Psoas muscle (tissue), 8 donors: ENCODE measurements around the gene RSPO1. TPM values are rescaled to one million over a fixed set of nuclear protein-coding genes. Genes with fewer than 3 reads are reported as not detected.

Experiments used
- ATAC-seq, 4 donors: fragments of 200-7000 bp; cut with Tn5 transposase; one replicate each; pipeline ENCODE4 v1.9.1; 2020; ENCODE audit warnings: moderate library complexity in 3 of 4, mild to moderate bottlenecking in 2 of 4
- DNase-seq, 2 donors: peaks; one replicate each; pipeline ENCODE4 v3.0.0-alpha.2; 2020
- H3K27ac ChIP-seq: fragments of 200-600 bp; one replicate; pipeline ENCODE4 v1.8.0; 2022
- H3K27me3 ChIP-seq, 3 donors: fragments of 200-600 bp in 1 of 3; one replicate each; pipeline versions ENCODE4 v1.6.1 to v1.8.0; 2013 to 2022; ENCODE audit warnings: low read length in 2 of 3, mild to moderate bottlenecking in 2 of 3, moderate library complexity in 1 of 3; ENCODE audit not compliant: insufficient read depth in 3 of 3
- H3K36me3 ChIP-seq, 2 donors: fragments of 200-600 bp in 1 of 2; one replicate each; pipeline versions ENCODE4 v1.6.1 to v1.8.0; 2013 to 2022; ENCODE audit warnings: low read depth in 1 of 2, mild to moderate bottlenecking in 1 of 2, moderate library complexity in 1 of 2; ENCODE audit not compliant: insufficient read depth in 1 of 2
- H3K4me1 ChIP-seq: fragments of 200-600 bp; one replicate; pipeline ENCODE4 v1.8.0; 2022
- H3K4me3 ChIP-seq: fragments of 200-600 bp; one replicate; pipeline ENCODE4 v1.8.0; 2022; ENCODE audit warnings: mild to moderate bottlenecking
- H3K9me3 ChIP-seq: fragments of 200-600 bp; one replicate; pipeline ENCODE4 v1.8.0; 2022
- CTCF ChIP-seq: fragments of 200-600 bp; IDR thresholded peaks from one replicate; pipeline ENCODE4 v1.8.0; 2022; ENCODE audit warnings: antibody characterized with exemption
- WGBS, 3 donors: extraction: QIAGEN DNeasy Blood & Tissue Kit; methylation state at CpG; one replicate each; pipeline versions ENCODE4 v1.1.6 to v1.1.7; 2013; 5-methylcytosine and 5-hydroxymethylcytosine counted together
- intact Hi-C, 2 donors: fragments of 100-400 bp; cut with DNase I; formaldehyde crosslinking; loops; one replicate each; pipeline versions ENCODE4 v1.11.0 to v1.14.2; 2022
- polyA plus RNA-seq, 3 donors: library from polyadenylated mRNA; stranded (reverse); fragments of 200-250 nt; gene quantifications; one replicate each; pipeline ENCODE4 v1.2.3, GENCODE V29; 2013
- total RNA-seq, 4 donors: library from RNA; stranded (reverse); fragmentation: NEBNext Ultra II Directional in 2 of 4; extraction: Animal tissue kit (Norgen Biotek cat#: 25700) in 2 of 4; gene quantifications; one replicate each; pipeline versions ENCODE4 v1.2.1 to v1.2.4, GENCODE V29; 2021 to 2023
- donor health status: healthy with polysubstance abuse.
- donor health status: DM: no; HTN: no; CAD: no; lungs with moderate emphysema.
- donor health status: Bipolar disorder and iron deficiency.
- donor health status: healthy.
- donor health status: DM: yes; HTN: yes; CAD: no.
- donor health status: DM: no; HTN: no; CAD: no.
- donor health status: DM: no; HTN: no; CAD: no.
- donor health status: DM: yes; HTN: yes; CAD: no.

The RSPO1 gene
- total and polyA plus RNA-seq, 7 donors = 0.01 TPM; not detected in 6

DNA sequence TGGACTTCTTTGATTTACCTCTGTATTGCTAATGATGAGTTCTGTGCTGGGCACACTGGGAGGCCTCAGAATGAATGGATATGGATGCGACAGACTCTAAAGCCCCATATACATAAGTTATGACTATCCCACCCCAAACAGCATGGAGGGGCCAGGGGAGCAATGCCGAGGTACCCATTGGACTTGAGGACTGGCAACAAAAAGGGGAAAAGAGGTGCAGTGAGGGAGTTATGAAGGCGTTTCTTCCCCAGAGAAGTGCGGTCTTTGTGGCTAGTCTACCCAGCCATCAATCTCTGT is 42.4 kb upstream of the RSPO1 start:
- peaks cover 0 to 5% (median 0%) of the 10 kb centered on the region in 3 donors for H3K27me3 ChIP-seq
- no peak for TF ChIP-seq CTCF
- ATAC-seq = no peak
- intact Hi-C loops = no loop called here
- H3K27ac ChIP-seq = no peak overlapping the region
- peaks cover 0 to 19% of the 10 kb centered on the region in 2 donors for H3K36me3 ChIP-seq
- 62 to 68% (median 64%) methylated on average over 4 of the region's 4 CpGs for WGBS, 3 donors
- H3K4me1 ChIP-seq = peaks cover 1% of the 10 kb centered on the region
- H3K4me3 ChIP-seq = no peak overlapping the region
- DNase-seq = no peak
- no peaks in the 10 kb centered on the region for H3K9me3 ChIP-seq

- peaks cover 0 to 14% of the 10 kb centered on the region in 2 donors for H3K36me3 ChIP-seq
- no peak for ATAC-seq
- intact Hi-C loops = no loop called here
These were observed 41.8 kb upstream of the RSPO1 start for GRCh38 chr1:37676281-37677142.

GRCh38 chr1:37673920-37674319 is 39.2 kb upstream of the RSPO1 start:
- H3K4me1 ChIP-seq = no peaks in the 10 kb centered on the region
- H3K4me3 ChIP-seq = no peak overlapping the region
- no peak overlapping the region for H3K27ac ChIP-seq
- H3K36me3 ChIP-seq = no peaks in the 10 kb centered on the region
- WGBS, 3 donors = 44 to 59% (median 45%) methylated on average over 9 to 10 of the region's 10 CpGs
- intact Hi-C loops = no loop called here
- no peak for TF ChIP-seq CTCF
- no peaks in the 10 kb centered on the region for H3K9me3 ChIP-seq
- no peak for ATAC-seq
- no peak for DNase-seq
- H3K27me3 ChIP-seq = peaks cover 0 to 31% (median 4%) of the 10 kb centered on the region in 3 donors

More at GRCh38 chr1:37676281-37677142, 41.8 kb upstream of the RSPO1 start:
- Histone ChIP-seq H3K27me3 (peaks cover 0 to 11% (median 0%) of the 10 kb centered on the region in 3 donors), H3K9me3 (no peaks in the 10 kb centered on the region), H3K27ac (no peak overlapping the region), H3K4me1 (no peaks in the 10 kb centered on the region), H3K4me3 (no peak overlapping the region)
- 29 to 32% (median 30%) methylated on average over 14 of the region's 14 CpGs for WGBS, 3 donors
- no peak for DNase-seq
- no peak for TF ChIP-seq CTCF

DNA sequence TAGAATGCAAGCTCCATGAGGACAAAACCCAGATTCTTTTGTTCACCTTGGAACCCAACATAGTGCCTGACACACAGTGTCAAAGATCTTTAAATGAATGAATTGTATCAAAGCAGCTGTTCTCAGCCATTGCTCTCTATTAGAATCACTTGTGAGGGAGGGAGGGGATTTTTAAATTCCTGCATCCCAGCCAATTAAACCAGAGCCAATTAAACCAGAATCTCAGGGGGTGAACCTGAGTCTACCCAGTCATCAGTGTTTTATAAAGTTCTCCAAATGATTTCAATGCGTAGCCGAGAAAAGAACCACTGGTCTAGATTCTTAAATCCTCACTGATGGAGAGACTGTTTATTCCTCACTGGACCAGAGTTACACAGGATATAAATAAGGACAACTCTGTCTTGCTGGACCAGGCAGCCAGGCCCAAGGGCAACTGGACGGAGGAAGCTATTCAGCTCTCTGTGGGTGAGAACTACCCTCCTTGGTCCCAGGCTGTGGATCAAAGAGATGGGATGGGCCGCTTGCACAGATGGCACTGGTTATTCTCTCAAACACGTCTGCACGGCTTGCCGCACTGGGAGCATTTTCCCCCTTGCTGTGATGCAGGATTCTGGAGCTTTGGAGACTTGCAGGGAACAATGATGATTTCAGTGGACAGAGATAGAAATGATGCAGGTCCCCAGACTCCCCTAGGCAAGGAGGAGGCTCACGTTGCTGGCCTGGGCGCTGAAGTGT is 37.6 kb upstream of the RSPO1 start:
- Histone ChIP-seq H3K27ac (no peak overlapping the region), H3K4me1 (no peaks in the 10 kb centered on the region), H3K4me3 (no peak overlapping the region), H3K27me3 (peaks cover 0 to 35% (median 4%) of the 10 kb centered on the region in 3 donors), H3K9me3 (no peaks in the 10 kb centered on the region), H3K36me3 (no peaks in the 10 kb centered on the region)
- WGBS, 3 donors = 44 to 45% (median 44%) methylated on average over 9 of the region's 9 CpGs
- intact Hi-C loops = no loop called here
- no peak for TF ChIP-seq CTCF
- ATAC-seq = no peak
- no peak for DNase-seq
